Progenitor cell of endocrine pancreas (in vitro differentiated cells): ENCODE results near the gene ULK4. TPM values are rescaled to one million over a fixed set of nuclear protein-coding genes. Genes with fewer than 3 reads are reported as not detected.

Experiments used
- DNase-seq: peaks from one replicate; pipeline ENCODE4 v3.0.0; 2021; ENCODE audit warnings: low spot score; ENCODE audit not compliant: unreplicated experiment
- H3K27ac Mint-ChIP-seq: 2 replicates; pipeline ENCODE4 v1.8.0; 2021; ENCODE audit warnings: mild to moderate bottlenecking, moderate library complexity, mixed read lengths
- H3K27me3 Mint-ChIP-seq: 2 replicates; pipeline ENCODE4 v1.8.0; 2021; ENCODE audit warnings: mixed read lengths
- H3K36me3 Mint-ChIP-seq: 2 replicates; pipeline ENCODE4 v1.8.0; 2022; ENCODE audit warnings: mixed read lengths; ENCODE audit not compliant: insufficient read depth
- H3K4me1 Mint-ChIP-seq: 2 replicates; pipeline ENCODE4 v1.8.0; 2021; ENCODE audit warnings: low read depth, mixed read lengths
- H3K4me3 Mint-ChIP-seq: 2 replicates; pipeline ENCODE4 v1.8.0; 2021; ENCODE audit warnings: low read depth, mild to moderate bottlenecking, moderate library complexity, mixed read lengths
- H3K9me3 Mint-ChIP-seq: 2 replicates; pipeline ENCODE4 v1.8.0; 2021; ENCODE audit warnings: low read depth, mixed read lengths
- total RNA-seq: library from RNA; stranded (reverse); gene quantifications from 2 replicates; pipeline ENCODE4 v1.2.1, GENCODE V29; 2021
- TF ChIP-seq, protein P1 (sequence below): fragments of 200-600 bp; sonication (generic); IDR thresholded peaks from one replicate; pipeline ENCODE4 v1.5.0; 2021; ENCODE audit warnings: antibody characterized with exemption, mild to moderate bottlenecking; ENCODE audit not compliant: unreplicated experiment

The ULK4 gene
- total RNA-seq, 1 donor from 2014 or later = 14.2 TPM

DNA sequence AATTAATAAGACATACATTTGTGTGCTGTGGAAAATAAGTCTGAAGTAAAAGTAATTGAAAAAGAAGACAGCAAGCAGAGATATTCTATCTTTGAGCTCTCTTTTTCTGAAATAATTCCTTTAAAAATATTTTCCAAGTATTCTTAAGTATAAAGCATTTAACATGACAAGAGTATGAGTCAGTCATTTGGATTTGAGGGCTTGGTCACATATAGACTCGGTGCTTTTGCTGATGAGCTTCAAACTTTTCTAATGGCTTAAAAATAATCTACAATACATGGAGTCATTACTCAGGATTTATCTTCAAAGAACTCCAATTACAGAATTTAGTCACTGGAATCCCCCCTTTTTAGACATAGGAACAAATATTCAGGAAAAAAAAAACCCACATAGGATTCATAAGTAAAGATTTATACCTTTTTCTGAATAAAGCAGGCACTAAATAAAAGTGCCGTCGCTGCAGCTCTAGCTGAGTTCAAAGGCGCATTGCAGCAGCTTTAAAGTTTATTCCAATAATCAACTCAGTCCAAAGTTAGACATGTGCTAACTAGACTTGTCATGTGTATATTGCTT lies 615.1 kb downstream of the ULK4 start:
- Mint-ChIP-seq H3K9me3 (peaks cover 13% of the 10 kb centered on the region), H3K27me3 (no peaks in the 10 kb centered on the region), H3K4me3 (no peak overlapping the region), H3K4me1 (no peaks in the 10 kb centered on the region), H3K27ac (no peak overlapping the region), H3K36me3 (peaks cover 3% of the 10 kb centered on the region)
- DNase-seq = no peak
- TF ChIP-seq, protein P1, sequence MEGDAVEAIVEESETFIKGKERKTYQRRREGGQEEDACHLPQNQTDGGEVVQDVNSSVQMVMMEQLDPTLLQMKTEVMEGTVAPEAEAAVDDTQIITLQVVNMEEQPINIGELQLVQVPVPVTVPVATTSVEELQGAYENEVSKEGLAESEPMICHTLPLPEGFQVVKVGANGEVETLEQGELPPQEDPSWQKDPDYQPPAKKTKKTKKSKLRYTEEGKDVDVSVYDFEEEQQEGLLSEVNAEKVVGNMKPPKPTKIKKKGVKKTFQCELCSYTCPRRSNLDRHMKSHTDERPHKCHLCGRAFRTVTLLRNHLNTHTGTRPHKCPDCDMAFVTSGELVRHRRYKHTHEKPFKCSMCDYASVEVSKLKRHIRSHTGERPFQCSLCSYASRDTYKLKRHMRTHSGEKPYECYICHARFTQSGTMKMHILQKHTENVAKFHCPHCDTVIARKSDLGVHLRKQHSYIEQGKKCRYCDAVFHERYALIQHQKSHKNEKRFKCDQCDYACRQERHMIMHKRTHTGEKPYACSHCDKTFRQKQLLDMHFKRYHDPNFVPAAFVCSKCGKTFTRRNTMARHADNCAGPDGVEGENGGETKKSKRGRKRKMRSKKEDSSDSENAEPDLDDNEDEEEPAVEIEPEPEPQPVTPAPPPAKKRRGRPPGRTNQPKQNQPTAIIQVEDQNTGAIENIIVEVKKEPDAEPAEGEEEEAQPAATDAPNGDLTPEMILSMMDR = no peak

GRCh38 chr3:41345788-41346187 lies 616.1 kb downstream of the ULK4 start:
- H3K9me3 Mint-ChIP-seq = peaks cover 13% of the 10 kb centered on the region
- no peak for DNase-seq
- H3K27ac Mint-ChIP-seq = no peak overlapping the region
- H3K36me3 Mint-ChIP-seq = peaks cover 3% of the 10 kb centered on the region
- TF ChIP-seq, protein P1 = no peak
- H3K4me1 Mint-ChIP-seq = no peaks in the 10 kb centered on the region
- H3K4me3 Mint-ChIP-seq = no peak overlapping the region
- no peaks in the 10 kb centered on the region for H3K27me3 Mint-ChIP-seq

DNA sequence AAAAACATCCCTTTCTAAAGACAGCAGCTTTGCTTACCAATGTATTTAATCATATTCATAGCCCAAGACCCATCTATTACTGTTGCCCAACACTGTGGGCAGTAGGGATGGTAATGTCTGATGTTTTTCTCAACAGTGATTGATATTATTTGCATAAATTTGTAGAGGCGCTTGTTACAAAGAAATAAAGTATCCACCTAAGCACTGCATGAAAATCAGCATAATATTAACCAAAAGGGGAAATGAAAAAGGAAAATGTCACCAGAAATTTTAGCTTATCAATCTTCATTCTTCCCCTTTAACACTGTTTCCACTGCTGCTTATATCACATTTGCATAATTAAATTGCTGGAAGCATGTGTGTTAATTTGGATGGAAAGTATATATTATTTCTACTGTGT lies 622.1 kb downstream of the ULK4 start:
- TF ChIP-seq, protein P1 = no peak
- no peaks in the 10 kb centered on the region for H3K27me3 Mint-ChIP-seq
- no peaks in the 10 kb centered on the region for H3K4me1 Mint-ChIP-seq
- no peak overlapping the region for H3K27ac Mint-ChIP-seq
- peaks cover 3% of the 10 kb centered on the region for H3K36me3 Mint-ChIP-seq
- no peak for DNase-seq
- H3K4me3 Mint-ChIP-seq = no peak overlapping the region
- peaks cover 9% of the 10 kb centered on the region for H3K9me3 Mint-ChIP-seq

DNA sequence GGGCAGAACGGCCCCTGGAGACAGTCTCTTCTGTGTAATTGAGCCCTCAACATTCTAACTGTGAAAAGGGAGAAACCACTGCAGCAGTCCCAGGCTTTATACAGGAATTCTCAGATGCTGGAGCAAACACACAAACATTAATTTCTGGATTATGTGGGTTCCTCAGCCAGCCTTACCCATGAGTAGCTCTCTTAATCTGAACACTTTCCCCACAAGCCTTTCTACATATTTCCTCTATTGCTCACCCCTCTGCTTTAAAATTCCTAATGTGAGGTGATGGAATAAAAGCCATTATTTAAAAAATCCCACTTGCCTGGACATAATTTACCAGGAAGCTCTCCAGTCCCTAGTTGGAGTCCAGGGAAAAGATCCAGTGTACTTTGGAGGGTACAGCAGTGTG lies 623.6 kb downstream of the ULK4 start:
- H3K27ac Mint-ChIP-seq = no peak overlapping the region
- no peak for DNase-seq
- TF ChIP-seq, protein P1 = no peak
- no peaks in the 10 kb centered on the region for H3K36me3 Mint-ChIP-seq
- no peak overlapping the region for H3K4me3 Mint-ChIP-seq
- H3K4me1 Mint-ChIP-seq = no peaks in the 10 kb centered on the region
- no peaks in the 10 kb centered on the region for H3K9me3 Mint-ChIP-seq
- H3K27me3 Mint-ChIP-seq = no peaks in the 10 kb centered on the region

DNA sequence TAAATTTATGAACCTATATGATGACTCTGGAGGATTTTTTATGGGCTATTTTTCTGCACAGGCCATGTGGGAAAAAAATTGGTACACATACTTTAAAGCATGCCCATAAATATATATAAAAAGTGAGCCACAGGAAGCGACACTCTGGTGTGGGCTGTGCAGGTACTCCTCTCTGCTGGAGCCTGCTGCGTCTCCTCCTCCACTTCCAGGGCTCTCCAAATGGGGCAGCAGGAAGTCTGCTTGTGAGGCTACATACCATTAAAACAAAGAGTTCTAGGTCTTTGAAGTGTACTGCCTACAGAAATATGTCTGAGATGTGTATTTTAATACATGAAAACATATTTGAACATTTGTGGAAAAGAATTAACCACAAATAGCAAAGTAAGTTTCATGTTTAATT lies 627.5 kb downstream of the ULK4 start:
- no peak overlapping the region for H3K4me3 Mint-ChIP-seq
- DNase-seq = no peak
- no peak overlapping the region for H3K27ac Mint-ChIP-seq
- no peaks in the 10 kb centered on the region for H3K27me3 Mint-ChIP-seq
- TF ChIP-seq, protein P1 = no peak
- H3K9me3 Mint-ChIP-seq = no peaks in the 10 kb centered on the region
- no peaks in the 10 kb centered on the region for H3K4me1 Mint-ChIP-seq
- no peaks in the 10 kb centered on the region for H3K36me3 Mint-ChIP-seq
